ENCODE measurements around the gene HINT3.

- no peak for TF ChIP-seq CTCF (IDR thresholded peaks at IDR 0.05; ENCODE audit: insufficient read depth, low read length)
- no peak for TF ChIP-seq POLR2AphosphoS5 (IDR thresholded peaks at IDR 0.05; ENCODE audit: low read depth)
- TF ChIP-seq, protein P1, sequence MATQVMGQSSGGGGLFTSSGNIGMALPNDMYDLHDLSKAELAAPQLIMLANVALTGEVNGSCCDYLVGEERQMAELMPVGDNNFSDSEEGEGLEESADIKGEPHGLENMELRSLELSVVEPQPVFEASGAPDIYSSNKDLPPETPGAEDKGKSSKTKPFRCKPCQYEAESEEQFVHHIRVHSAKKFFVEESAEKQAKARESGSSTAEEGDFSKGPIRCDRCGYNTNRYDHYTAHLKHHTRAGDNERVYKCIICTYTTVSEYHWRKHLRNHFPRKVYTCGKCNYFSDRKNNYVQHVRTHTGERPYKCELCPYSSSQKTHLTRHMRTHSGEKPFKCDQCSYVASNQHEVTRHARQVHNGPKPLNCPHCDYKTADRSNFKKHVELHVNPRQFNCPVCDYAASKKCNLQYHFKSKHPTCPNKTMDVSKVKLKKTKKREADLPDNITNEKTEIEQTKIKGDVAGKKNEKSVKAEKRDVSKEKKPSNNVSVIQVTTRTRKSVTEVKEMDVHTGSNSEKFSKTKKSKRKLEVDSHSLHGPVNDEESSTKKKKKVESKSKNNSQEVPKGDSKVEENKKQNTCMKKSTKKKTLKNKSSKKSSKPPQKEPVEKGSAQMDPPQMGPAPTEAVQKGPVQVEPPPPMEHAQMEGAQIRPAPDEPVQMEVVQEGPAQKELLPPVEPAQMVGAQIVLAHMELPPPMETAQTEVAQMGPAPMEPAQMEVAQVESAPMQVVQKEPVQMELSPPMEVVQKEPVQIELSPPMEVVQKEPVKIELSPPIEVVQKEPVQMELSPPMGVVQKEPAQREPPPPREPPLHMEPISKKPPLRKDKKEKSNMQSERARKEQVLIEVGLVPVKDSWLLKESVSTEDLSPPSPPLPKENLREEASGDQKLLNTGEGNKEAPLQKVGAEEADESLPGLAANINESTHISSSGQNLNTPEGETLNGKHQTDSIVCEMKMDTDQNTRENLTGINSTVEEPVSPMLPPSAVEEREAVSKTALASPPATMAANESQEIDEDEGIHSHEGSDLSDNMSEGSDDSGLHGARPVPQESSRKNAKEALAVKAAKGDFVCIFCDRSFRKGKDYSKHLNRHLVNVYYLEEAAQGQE (IDR thresholded peaks at IDR 0.05; ENCODE audit: insufficient replicate concordance, low read depth), result no peak
- TF ChIP-seq GABPA (IDR thresholded peaks at IDR 0.05; ENCODE audit: low read depth), result no peak
- TF ChIP-seq SPI1 (IDR thresholded peaks at IDR 0.05; ENCODE audit: borderline replicate concordance, low read depth), result no peak
Measured at GRCh38 chr6:126027601-126028000, 71.0 kb downstream of the HINT3 start.
